Fibroblast of the aortic adventitia (primary cell): ENCODE data around the gene AOAH. TPM values are rescaled to one million over a fixed set of nuclear protein-coding genes. Genes with fewer than 3 reads are reported as not detected.

Experiments used
- DNase-seq: peaks from one replicate; pipeline ENCODE4 v3.0.0-alpha.2; 2010; ENCODE audit warnings: low read depth
- H3K4me3 ChIP-seq: 2 replicates; pipeline ENCODE4 v1.5.1; 2011; ENCODE audit warnings: low read depth, mild to moderate bottlenecking, control low read depth, low read length, moderate library complexity
- CTCF ChIP-seq: IDR thresholded peaks from 2 replicates; pipeline ENCODE4 v1.5.1; 2011; ENCODE audit warnings: mild to moderate bottlenecking, low read length, control low read depth, inconsistent platforms; ENCODE audit not compliant: insufficient read depth
- total RNA-seq: library from RNA; depleted of rRNA; stranded (reverse); fragments of >200 nt; gene quantifications from 2 replicates; pipeline ENCODE4 v1.2.3, GENCODE V29; 2012; ENCODE audit warnings: low replicate concordance

The AOAH gene
- total RNA-seq, 1 donor: not detected

- peak; percentile 8 for DNase-seq
- no peak for TF ChIP-seq CTCF
- H3K4me3 ChIP-seq: no peak overlapping the region
Measured at GRCh38 chr7:36686499-36686898, 37.8 kb downstream of the AOAH start.

- no peak for DNase-seq
- H3K4me3 ChIP-seq: no peak overlapping the region
- no peak for TF ChIP-seq CTCF
Measured at GRCh38 chr7:36684954-36685353, 39.3 kb downstream of the AOAH start.

- DNase-seq: peak; percentile 68
- TF ChIP-seq CTCF: no peak
- H3K4me3 ChIP-seq: no peak overlapping the region
Measured at GRCh38 chr7:36683695-36684357, 40.5 kb downstream of the AOAH start.

GRCh38 chr7:36683111-36683510 lies 41.2 kb downstream of the AOAH start:
- no peak overlapping the region for H3K4me3 ChIP-seq
- DNase-seq: peak; percentile 49
- TF ChIP-seq CTCF: no peak

GRCh38 chr7:36682102-36682501 lies 42.2 kb downstream of the AOAH start:
- DNase-seq: no peak
- no peak for TF ChIP-seq CTCF
- H3K4me3 ChIP-seq: no peak overlapping the region

GRCh38 chr7:36677769-36678437 lies 46.4 kb downstream of the AOAH start:
- TF ChIP-seq CTCF: no peak
- no peak overlapping the region for H3K4me3 ChIP-seq

More at GRCh38 chr7:36677769-36678437, 46.4 kb downstream of the AOAH start:
- no peak for DNase-seq
